AG10803 (cell line): ENCODE results near the gene PGS1.

Experiments used
- DNase-seq: peaks from one replicate; pipeline ENCODE4 v3.0.0; 2010; ENCODE audit warnings: low read depth
- H3K4me3 ChIP-seq: 2 replicates; pipeline ENCODE4 v1.5.1; 2011; ENCODE audit warnings: mild to moderate bottlenecking, low read length, control low read depth
- CTCF ChIP-seq: conservative IDR thresholded peaks from 2 replicates; pipeline ENCODE4 v1.5.1; 2011; ENCODE audit warnings: mild to moderate bottlenecking, low read length, control low read depth, inconsistent platforms

The PGS1 gene

GRCh38 chr17:78429618-78429995, 51.2 kb downstream of the PGS1 start:
- TF ChIP-seq CTCF = no peak

GRCh38 chr17:78430892-78431691, 52.6 kb downstream of the PGS1 start:
- TF ChIP-seq CTCF = no peak
- DNase-seq = no peak
- no peak overlapping the region for H3K4me3 ChIP-seq

More at GRCh38 chr17:78429618-78429995, 51.2 kb downstream of the PGS1 start:
- no peak overlapping the region for H3K4me3 ChIP-seq
- no peak for DNase-seq

- no peak overlapping the region for H3K4me3 ChIP-seq
- TF ChIP-seq CTCF = no peak
- no peak for DNase-seq
Measured at GRCh38 chr17:78431692-78431958, 53.2 kb downstream of the PGS1 start.

- H3K4me3 ChIP-seq = no peak overlapping the region
- DNase-seq = no peak
- no peak for TF ChIP-seq CTCF
Measured at GRCh38 chr17:78432226-78433012, 54.0 kb downstream of the PGS1 start.

GRCh38 chr17:78433013-78433727, 54.7 kb downstream of the PGS1 start:
- no peak for DNase-seq
- no peak overlapping the region for H3K4me3 ChIP-seq
- TF ChIP-seq CTCF = no peak

GRCh38 chr17:78433780-78434335, 55.4 kb downstream of the PGS1 start:
- DNase-seq = no peak
- no peak for TF ChIP-seq CTCF
- no peak overlapping the region for H3K4me3 ChIP-seq
